WERI-Rb-1 (cell line): ENCODE data around the gene CSE1L.
"Not testable (repeated sequence)": the region's sequence is repeated elsewhere in the genome, so short reads cannot be mapped to it uniquely, and the experiment has no call there.

ENCODE experiments used
- DNase-seq: peaks from one replicate; pipeline ENCODE4 v3.0.0-alpha.2; 2020
- H3K27ac ChIP-seq: fragments of 250-450 bp; sonication (Bioruptor Pico); 2 replicates; pipeline ENCODE4 v1.5.1; 2020; ENCODE audit warnings: mild to moderate bottlenecking, moderate library complexity
- H3K27me3 ChIP-seq: fragments of 250-450 bp; sonication (Bioruptor Pico); 2 replicates; pipeline ENCODE4 v1.5.1; 2021; ENCODE audit warnings: mild to moderate bottlenecking, low read depth, moderate library complexity; ENCODE audit not compliant: insufficient read depth, severe bottlenecking
- H3K36me3 ChIP-seq: fragments of 250-450 bp; sonication (Bioruptor Pico); 2 replicates; pipeline ENCODE4 v1.5.1; 2020; ENCODE audit warnings: mild to moderate bottlenecking, moderate library complexity
- H3K4me3 ChIP-seq: 2 replicates; pipeline ENCODE4 v1.5.1; 2011; ENCODE audit warnings: low read depth, mild to moderate bottlenecking, control low read depth, low read length
- H3K9me3 ChIP-seq: fragments of 250-450 bp; sonication (Bioruptor Pico); 2 replicates; pipeline ENCODE4 v1.5.1; 2021; ENCODE audit warnings: mild to moderate bottlenecking, moderate library complexity; ENCODE audit not compliant: severe bottlenecking
- CTCF ChIP-seq: IDR thresholded peaks from 2 replicates; pipeline ENCODE4 v1.5.1; 2011; ENCODE audit warnings: low read depth, mild to moderate bottlenecking, control low read depth, inconsistent platforms, low read length

The CSE1L gene

GRCh38 chr20:49104365-49104648, 58.2 kb downstream of the CSE1L start:
- TF ChIP-seq CTCF = no peak
- peak; percentile 20 for DNase-seq
- Histone ChIP-seq H3K36me3 (peaks cover 61% of the 10 kb centered on the region), H3K9me3 (no peaks in the 10 kb centered on the region), H3K27me3 (no peaks in the 10 kb centered on the region), H3K27ac (no peak overlapping the region), H3K4me3 (no peak overlapping the region)

GRCh38 chr20:49104979-49105547, 59.0 kb downstream of the CSE1L start:
- not testable (repeated sequence) for H3K27ac ChIP-seq, H3K27me3 ChIP-seq, H3K4me3 ChIP-seq, H3K9me3 ChIP-seq, DNase-seq
- H3K36me3 ChIP-seq = peaks cover 57% of the 10 kb centered on the region

- Histone ChIP-seq H3K9me3 (no peaks in the 10 kb centered on the region), H3K27ac (no peak overlapping the region), H3K27me3 (no peaks in the 10 kb centered on the region), H3K36me3 (peaks cover 46% of the 10 kb centered on the region), H3K4me3 (no peak overlapping the region)
- DNase-seq = no peak
- no peak for TF ChIP-seq CTCF
Observed at GRCh38 chr20:49106328-49106727, 60.2 kb downstream of the CSE1L start.

- Histone ChIP-seq H3K9me3 (no peaks in the 10 kb centered on the region), H3K4me3 (no peak overlapping the region), H3K27ac (no peak overlapping the region), H3K27me3 (no peaks in the 10 kb centered on the region), H3K36me3 (peaks cover 41% of the 10 kb centered on the region)
- TF ChIP-seq CTCF = no peak
- no peak for DNase-seq
Observed at GRCh38 chr20:49110767-49111694, 64.9 kb downstream of the CSE1L start.

GRCh38 chr20:49112596-49113274, 66.6 kb downstream of the CSE1L start:
- Histone ChIP-seq H3K27me3 (no peaks in the 10 kb centered on the region), H3K9me3 (no peaks in the 10 kb centered on the region), H3K36me3 (peaks cover 53% of the 10 kb centered on the region), H3K27ac (no peak overlapping the region), H3K4me3 (no peak overlapping the region)
- DNase-seq = no peak
- no peak for TF ChIP-seq CTCF

DNA sequence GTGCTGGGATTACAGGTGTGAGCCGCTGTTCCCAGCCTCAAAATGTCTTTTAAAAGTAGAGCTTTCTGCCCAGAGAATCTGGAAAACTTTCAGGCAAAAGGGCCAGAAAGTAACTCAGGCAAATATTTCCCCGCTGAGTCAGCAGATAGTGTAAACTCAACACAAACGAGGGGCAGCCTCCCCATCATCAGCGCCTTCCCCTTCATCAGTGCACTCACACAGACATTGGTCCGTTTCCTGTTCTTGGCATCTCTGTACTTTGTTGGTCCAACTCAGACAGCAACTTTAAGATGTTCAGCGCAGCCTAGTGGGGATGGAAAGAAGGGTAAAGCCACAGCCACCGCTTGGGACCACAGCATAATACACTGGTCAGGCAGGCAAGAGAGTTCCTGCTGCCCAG, 69.5 kb downstream of the CSE1L start:
- Histone ChIP-seq H3K4me3 (no peak overlapping the region), H3K27me3 (no peaks in the 10 kb centered on the region), H3K27ac (no peak overlapping the region), H3K9me3 (no peaks in the 10 kb centered on the region), H3K36me3 (peaks cover 70% of the 10 kb centered on the region)
- TF ChIP-seq CTCF = no peak
- no peak for DNase-seq
